ENCODE results near the gene RERE.

GRCh38 chr1:8427986-8428385 lies 389.5 kb downstream of the RERE start:
- no peak for TF ChIP-seq RAD21 (IDR thresholded peaks at IDR 0.05; ENCODE audit: low read length)
- TF ChIP-seq, protein P1, sequence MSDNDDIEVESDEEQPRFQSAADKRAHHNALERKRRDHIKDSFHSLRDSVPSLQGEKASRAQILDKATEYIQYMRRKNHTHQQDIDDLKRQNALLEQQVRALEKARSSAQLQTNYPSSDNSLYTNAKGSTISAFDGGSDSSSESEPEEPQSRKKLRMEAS (IDR thresholded peaks at IDR 0.05; ENCODE audit: low read depth): no peak
- no peak for TF ChIP-seq NFIC (IDR thresholded peaks at IDR 0.05; ENCODE audit: borderline replicate concordance)
- TF ChIP-seq REST (IDR thresholded peaks at IDR 0.05; ENCODE audit: low read depth, low read length): no peak
- no peak for TF ChIP-seq TAF1 (IDR thresholded peaks at IDR 0.05; ENCODE audit: borderline replicate concordance, low read depth, low read length)
- TF ChIP-seq, protein P2, sequence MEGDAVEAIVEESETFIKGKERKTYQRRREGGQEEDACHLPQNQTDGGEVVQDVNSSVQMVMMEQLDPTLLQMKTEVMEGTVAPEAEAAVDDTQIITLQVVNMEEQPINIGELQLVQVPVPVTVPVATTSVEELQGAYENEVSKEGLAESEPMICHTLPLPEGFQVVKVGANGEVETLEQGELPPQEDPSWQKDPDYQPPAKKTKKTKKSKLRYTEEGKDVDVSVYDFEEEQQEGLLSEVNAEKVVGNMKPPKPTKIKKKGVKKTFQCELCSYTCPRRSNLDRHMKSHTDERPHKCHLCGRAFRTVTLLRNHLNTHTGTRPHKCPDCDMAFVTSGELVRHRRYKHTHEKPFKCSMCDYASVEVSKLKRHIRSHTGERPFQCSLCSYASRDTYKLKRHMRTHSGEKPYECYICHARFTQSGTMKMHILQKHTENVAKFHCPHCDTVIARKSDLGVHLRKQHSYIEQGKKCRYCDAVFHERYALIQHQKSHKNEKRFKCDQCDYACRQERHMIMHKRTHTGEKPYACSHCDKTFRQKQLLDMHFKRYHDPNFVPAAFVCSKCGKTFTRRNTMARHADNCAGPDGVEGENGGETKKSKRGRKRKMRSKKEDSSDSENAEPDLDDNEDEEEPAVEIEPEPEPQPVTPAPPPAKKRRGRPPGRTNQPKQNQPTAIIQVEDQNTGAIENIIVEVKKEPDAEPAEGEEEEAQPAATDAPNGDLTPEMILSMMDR (IDR thresholded peaks at IDR 0.05): no peak

Data from SK-N-SH (cell line).